Activated CD4-positive, alpha-beta T cell treated with anti-CD3 and anti-CD28 coated beads for 4 hours (primary cell): ENCODE data around the gene ZMAT5.

ENCODE experiments used
- DNase-seq, 2 donors: peaks; one replicate each; pipeline ENCODE4 v3.0.0-alpha.2; 2020

Gene ZMAT5

GRCh38 chr22:29726512-29727130, 40.2 kb downstream of the ZMAT5 start:
- no peak for DNase-seq

- DNase-seq, result no peak
Measured at GRCh38 chr22:29726106-29726505, 40.7 kb downstream of the ZMAT5 start.

GRCh38 chr22:29724843-29725242, 42.0 kb downstream of the ZMAT5 start:
- DNase-seq, result no peak

GRCh38 chr22:29723766-29724165, 43.0 kb downstream of the ZMAT5 start:
- no peak for DNase-seq

GRCh38 chr22:29722587-29722986, 44.2 kb downstream of the ZMAT5 start:
- DNase-seq, result no peak

- DNase-seq, result no peak
Measured at GRCh38 chr22:29722151-29722550, 44.7 kb downstream of the ZMAT5 start.

- DNase-seq, result no peak
Measured at GRCh38 chr22:29720811-29721323, 45.9 kb downstream of the ZMAT5 start.

- DNase-seq, result no peak
Measured at GRCh38 chr22:29719899-29720645, 46.7 kb downstream of the ZMAT5 start, which contains the start of gene CABP7. CABP7 (plus strand) TSS chr22:29720003; CDS start chr22:29720425, 422 bp downstream.

- no peak for DNase-seq
Measured at GRCh38 chr22:29718949-29719898, 47.6 kb downstream of the ZMAT5 start.

GRCh38 chr22:29717789-29718188, 49.0 kb downstream of the ZMAT5 start:
- no peak for DNase-seq

GRCh38 chr22:29716814-29717545, 49.8 kb downstream of the ZMAT5 start:
- DNase-seq, result no peak

GRCh38 chr22:29715705-29716104, 51.1 kb downstream of the ZMAT5 start:
- no peak for DNase-seq

- no peak for DNase-seq
Measured at GRCh38 chr22:29715240-29715639, 51.6 kb downstream of the ZMAT5 start.

GRCh38 chr22:29713156-29713727, 53.6 kb downstream of the ZMAT5 start:
- no peak for DNase-seq

- no peak for DNase-seq
Measured at GRCh38 chr22:29712119-29712518, 54.7 kb downstream of the ZMAT5 start.

- DNase-seq, result no peak
Measured at GRCh38 chr22:29710922-29711593, 55.7 kb downstream of the ZMAT5 start.

GRCh38 chr22:29710193-29710592, 56.6 kb downstream of the ZMAT5 start:
- DNase-seq, result no peak

- no peak for DNase-seq
Measured at GRCh38 chr22:29707471-29707870, 59.3 kb downstream of the ZMAT5 start.

- no peak for DNase-seq
Measured at GRCh38 chr22:29707010-29707409, 59.8 kb downstream of the ZMAT5 start.

- DNase-seq, result no peak
Measured at GRCh38 chr22:29706486-29706885, 60.3 kb downstream of the ZMAT5 start.

- DNase-seq, result no peak
Measured at GRCh38 chr22:29705651-29706050, 61.2 kb downstream of the ZMAT5 start.
